HEK293 (cell line): ENCODE results near the gene NOX3.

Source experiments
- CTCF ChIA-PET: fragments of 350-600 bp; formaldehyde crosslinking; extraction: SDS; loops from one replicate; lab custom pipeline; 2021; ENCODE audit warnings: antibody characterized with exemption; lab: Yijun Ruan, JAX
- POLR2A ChIA-PET: fragments of 300-600 bp; formaldehyde crosslinking; extraction: SDS; loops from one replicate; lab custom pipeline; 2020; ENCODE audit warnings: antibody characterized with exemption, inconsistent platforms; lab: Yijun Ruan, JAX
- H3K27ac ChIP-seq: fragments of 200-500 bp; sonication (Bioruptor generic); 2 replicates; pipeline ENCODE4 v1.5.1; 2014; ENCODE audit warnings: low read depth, low read length, control low read depth, inconsistent platforms; ENCODE audit errors: extremely low read depth
- H3K36me3 ChIP-seq, 2 experiments: fragments of 200-500 bp in 1 of 2; sonication (Bioruptor generic) in 1 of 2; 1 replicate in 1 of 2; 2 replicates in 1 of 2; pipeline ENCODE4 v1.5.1; 2014 to 2017; ENCODE audit warnings: inconsistent platforms in 2 of 2, low read length in 2 of 2; ENCODE audit not compliant: control insufficient read depth in 2 of 2, insufficient read depth in 1 of 2
- H3K4me1 ChIP-seq: fragments of 200-500 bp; sonication (Bioruptor generic); 2 replicates; pipeline ENCODE4 v1.5.1; 2014; ENCODE audit warnings: mild to moderate bottlenecking, low read length, inconsistent platforms; ENCODE audit not compliant: control insufficient read depth, insufficient read depth
- H3K4me3 ChIP-seq: 2 replicates; pipeline ENCODE4 v1.5.1; 2011; ENCODE audit warnings: low read depth, mild to moderate bottlenecking, control low read depth, low read length, moderate library complexity
- H3K9me3 ChIP-seq: fragments of 200-500 bp; sonication (Bioruptor generic); 2 replicates; pipeline ENCODE4 v1.5.1; 2014; ENCODE audit warnings: low read depth, low read length, inconsistent platforms; ENCODE audit not compliant: control insufficient read depth, insufficient read depth
- HOXC10 ChIP-seq: sonication (generic); formaldehyde crosslinking; IDR thresholded peaks from 2 replicates; pipeline ENCODE4 v1.8.1; 2023; ENCODE audit warnings: mild to moderate bottlenecking, missing genetic modification reagents
- OSR2 ChIP-seq: fragments of 450-650 bp; formaldehyde crosslinking; IDR thresholded peaks from 2 replicates; pipeline ENCODE4 v1.5.1; 2016; ENCODE audit warnings: missing biosample characterization, missing genetic modification characterization
- TRIM28 ChIP-seq: IDR thresholded peaks from 2 replicates; pipeline ENCODE4 v1.6.1; 2011; ENCODE audit warnings: low read length, control low read depth, borderline replicate concordance
- YY1 ChIP-seq: fragments of 450-650 bp; formaldehyde crosslinking; IDR thresholded peaks from 2 replicates; pipeline ENCODE4 v1.5.1; 2018; ENCODE audit warnings: missing biosample characterization, missing genetic modification characterization
- ZBTB48 ChIP-seq: fragments of 450-650 bp; formaldehyde crosslinking; IDR thresholded peaks from 2 replicates; pipeline ENCODE4 v1.5.1; 2016; ENCODE audit warnings: missing biosample characterization, missing genetic modification characterization
- ZNF138 ChIP-seq: fragments of 450-650 bp; formaldehyde crosslinking; IDR thresholded peaks from 2 replicates; pipeline ENCODE4 v1.5.1; 2016; ENCODE audit warnings: missing biosample characterization, missing genetic modification characterization, borderline replicate concordance
- ZNF174 ChIP-seq: fragments of 450-650 bp; formaldehyde crosslinking; IDR thresholded peaks from 2 replicates; pipeline ENCODE4 v1.5.0; 2017; ENCODE audit warnings: missing biosample characterization, mild to moderate bottlenecking, missing genetic modification characterization
- ZNF184 ChIP-seq: fragments of 450-650 bp; IDR thresholded peaks from 2 replicates; pipeline ENCODE4 v1.5.1; 2018; ENCODE audit warnings: missing biosample characterization, mild to moderate bottlenecking, missing genetic modification characterization
- ZNF2 ChIP-seq: fragments of 450-650 bp; formaldehyde crosslinking; IDR thresholded peaks from 2 replicates; pipeline ENCODE4 v1.5.1; 2016; ENCODE audit warnings: missing biosample characterization, missing genetic modification characterization
- ZNF266 ChIP-seq: fragments of 450-650 bp; formaldehyde crosslinking; IDR thresholded peaks from 2 replicates; pipeline ENCODE4 v1.5.1; 2016; ENCODE audit warnings: missing biosample characterization, missing genetic modification characterization, low read depth
- ZNF302 ChIP-seq: fragments of 450-650 bp; formaldehyde crosslinking; IDR thresholded peaks from 2 replicates; pipeline ENCODE4 v1.5.1; 2016; ENCODE audit warnings: missing biosample characterization, missing genetic modification characterization, low read depth
- ZNF335 ChIP-seq: fragments of 450-650 bp; formaldehyde crosslinking; conservative IDR thresholded peaks from 2 replicates; pipeline ENCODE4 v1.5.1; 2016; ENCODE audit warnings: missing biosample characterization, missing genetic modification characterization
- ZNF404 ChIP-seq: fragments of 450-650 bp; formaldehyde crosslinking; IDR thresholded peaks from 2 replicates; pipeline ENCODE4 v1.5.1; 2017; ENCODE audit warnings: missing biosample characterization, missing genetic modification characterization
- ZNF501 ChIP-seq: fragments of 450-650 bp; formaldehyde crosslinking; IDR thresholded peaks from 2 replicates; pipeline ENCODE4 v1.5.1; 2016; ENCODE audit warnings: missing biosample characterization, missing genetic modification characterization
- ZNF530 ChIP-seq: fragments of 450-650 bp; formaldehyde crosslinking; IDR thresholded peaks from 2 replicates; pipeline ENCODE4 v1.5.1; 2016; ENCODE audit warnings: low read depth, missing biosample characterization, missing genetic modification characterization
- ZNF555 ChIP-seq: fragments of 450-650 bp; formaldehyde crosslinking; conservative IDR thresholded peaks from 2 replicates; pipeline ENCODE4 v1.5.1; 2017; ENCODE audit warnings: missing biosample characterization, mild to moderate bottlenecking, missing genetic modification characterization, inconsistent platforms
- ZNF560 ChIP-seq: fragments of 450-650 bp; formaldehyde crosslinking; IDR thresholded peaks from 2 replicates; pipeline ENCODE4 v1.5.1; 2017; ENCODE audit warnings: missing biosample characterization, missing genetic modification characterization, borderline replicate concordance
- ZNF610 ChIP-seq: fragments of 450-650 bp; formaldehyde crosslinking; IDR thresholded peaks from 2 replicates; pipeline ENCODE4 v1.5.1; 2016; ENCODE audit warnings: missing biosample characterization, missing genetic modification characterization, borderline replicate concordance
- TF ChIP-seq, protein P1 (sequence below): fragments of 450-650 bp; formaldehyde crosslinking; IDR thresholded peaks from 2 replicates; pipeline ENCODE4 v1.5.1; 2016; ENCODE audit warnings: missing biosample characterization, missing genetic modification characterization
- TF ChIP-seq, protein P2 (sequence below): IDR thresholded peaks from 2 replicates; pipeline ENCODE4 v1.6.1; 2011; ENCODE audit warnings: mild to moderate bottlenecking, low read depth, low read length, borderline replicate concordance
- TF ChIP-seq, protein P3 (sequence below): fragments of 450-650 bp; formaldehyde crosslinking; IDR thresholded peaks from 2 replicates; pipeline ENCODE4 v1.5.1; 2017; ENCODE audit warnings: missing biosample characterization, missing genetic modification characterization
- TF ChIP-seq, protein P4 (sequence below): fragments of 450-650 bp; formaldehyde crosslinking; IDR thresholded peaks from 2 replicates; pipeline ENCODE4 v1.5.1; 2016; ENCODE audit warnings: missing biosample characterization, missing genetic modification characterization

NOX3 gene

DNA sequence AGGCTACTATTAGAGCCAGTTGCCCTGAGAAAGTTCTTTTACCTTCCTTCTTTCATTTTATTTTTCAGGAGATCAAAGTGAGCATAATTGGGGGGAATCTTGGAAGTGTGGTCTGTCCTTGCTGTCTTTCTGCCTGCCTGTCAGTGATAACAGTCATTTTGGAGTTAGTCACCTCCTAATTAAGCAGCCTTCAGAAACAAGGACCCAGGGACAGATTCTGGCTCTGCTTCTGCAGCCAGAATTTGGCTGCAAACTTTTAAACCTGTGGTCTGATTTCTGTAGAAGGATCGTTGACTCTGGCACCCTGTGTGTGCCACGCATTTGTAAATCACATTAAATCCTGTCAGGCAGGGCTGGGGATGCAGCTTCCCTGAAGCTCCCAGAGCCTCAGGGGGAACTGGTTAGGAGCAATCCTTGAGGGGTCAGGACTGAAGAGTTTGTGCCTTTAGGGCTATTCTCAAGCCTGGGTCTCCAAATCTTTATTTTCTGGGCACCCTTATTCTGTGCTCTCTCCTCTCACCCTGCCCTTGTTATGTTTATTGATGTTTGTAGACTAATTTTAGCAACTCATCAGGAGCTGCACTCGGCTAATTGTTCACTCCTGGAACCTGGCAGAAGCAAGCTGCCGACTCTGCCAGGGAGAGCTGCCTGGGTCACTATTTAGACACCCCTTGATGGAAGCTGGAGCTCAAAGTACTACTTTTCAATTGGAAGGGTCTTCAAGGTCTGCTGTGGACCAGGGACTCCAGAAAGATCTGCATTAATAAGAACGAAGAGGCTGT lies 6.8 kb downstream of the NOX3 start:
- peaks cover 5% of the 10 kb centered on the region for H3K4me1 ChIP-seq
- no peaks in the 10 kb centered on the region for H3K36me3 ChIP-seq
- TF ChIP-seq ZNF335 (peak; percentile 82), OSR2 (tag by site-specific recombination) (no peak), ZNF266 (no peak), ZNF174 (tag by site-specific recombination) (no peak), TRIM28 (peak; percentile 12; the same call in 1 of the 2 replicates), ZNF501 (tag by site-specific recombination) (no peak), ZNF530 (tag by site-specific recombination) (no peak)
- H3K9me3 ChIP-seq = no peaks in the 10 kb centered on the region
- CTCF ChIA-PET = no interaction called here
- H3K4me3 ChIP-seq = no peak overlapping the region
- no peak overlapping the region for H3K27ac ChIP-seq
- POLR2A ChIA-PET = interaction anchor here (0.7 kb wide), 1 partner anchor 46 kb away, joined by 4 read pairs; no protein-coding TSS in a partner anchor

DNA sequence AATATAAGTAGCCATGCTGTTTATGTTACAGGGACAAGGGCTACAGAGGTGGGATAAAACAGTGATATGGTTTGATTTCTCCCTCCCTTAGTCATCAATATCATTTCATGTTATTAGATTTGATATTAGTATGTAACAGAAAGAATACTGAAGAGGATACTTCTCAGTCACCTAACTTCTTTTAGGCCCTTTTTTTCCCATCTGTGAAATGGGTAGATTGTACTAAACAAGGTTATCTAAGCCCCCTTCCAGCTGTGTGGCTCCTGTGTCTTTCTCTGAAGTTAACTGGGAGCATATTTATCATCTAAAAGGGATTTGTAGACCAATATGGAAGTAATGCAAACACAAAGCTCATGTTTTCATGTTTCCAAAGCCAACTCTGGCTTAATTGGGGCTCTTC lies 7.7 kb downstream of the NOX3 start:
- Histone ChIP-seq H3K4me1 (peaks cover 5% of the 10 kb centered on the region), H3K9me3 (no peaks in the 10 kb centered on the region), H3K4me3 (no peak overlapping the region), H3K36me3 (no peaks in the 10 kb centered on the region)
- POLR2A ChIA-PET = interaction anchor here (0.7 kb wide), 1 partner anchor 46 kb away, joined by 4 read pairs; no protein-coding TSS in a partner anchor
- TF ChIP-seq ZNF555 (no peak), ZNF404 (tag by site-specific recombination) (no peak), ZNF138 (no peak), ZNF302 (tag by site-specific recombination) (no peak), YY1 (tag by site-specific recombination) (no peak), ZBTB48 (tag by site-specific recombination) (no peak), ZNF560 (tag by site-specific recombination) (no peak), ZNF2 (no peak), HOXC10 (no peak), ZNF610 (tag by site-specific recombination) (no peak), ZNF184 (tag by site-specific recombination) (no peak)
- TF ChIP-seq, protein P1, sequence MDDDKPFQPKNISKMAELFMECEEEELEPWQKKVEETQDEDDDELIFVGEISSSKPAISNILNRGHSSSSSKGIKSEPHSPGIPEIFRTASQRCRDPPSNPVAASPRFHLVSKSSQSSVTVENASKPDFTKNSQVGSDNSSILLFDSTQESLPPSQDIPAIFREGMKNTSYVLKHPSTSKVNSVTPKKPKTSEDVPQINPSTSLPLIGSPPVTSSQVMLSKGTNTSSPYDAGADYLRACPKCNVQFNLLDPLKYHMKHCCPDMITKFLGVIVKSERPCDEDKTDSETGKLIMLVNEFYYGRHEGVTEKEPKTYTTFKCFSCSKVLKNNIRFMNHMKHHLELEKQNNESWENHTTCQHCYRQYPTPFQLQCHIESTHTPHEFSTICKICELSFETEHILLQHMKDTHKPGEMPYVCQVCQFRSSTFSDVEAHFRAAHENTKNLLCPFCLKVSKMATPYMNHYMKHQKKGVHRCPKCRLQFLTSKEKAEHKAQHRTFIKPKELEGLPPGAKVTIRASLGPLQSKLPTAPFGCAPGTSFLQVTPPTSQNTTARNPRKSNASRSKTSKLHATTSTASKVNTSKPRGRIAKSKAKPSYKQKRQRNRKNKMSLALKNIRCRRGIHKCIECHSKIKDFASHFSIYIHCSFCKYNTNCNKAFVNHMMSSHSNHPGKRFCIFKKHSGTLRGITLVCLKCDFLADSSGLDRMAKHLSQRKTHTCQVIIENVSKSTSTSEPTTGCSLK (tag by site-specific recombination) = no peak
- TF ChIP-seq, protein P2, sequence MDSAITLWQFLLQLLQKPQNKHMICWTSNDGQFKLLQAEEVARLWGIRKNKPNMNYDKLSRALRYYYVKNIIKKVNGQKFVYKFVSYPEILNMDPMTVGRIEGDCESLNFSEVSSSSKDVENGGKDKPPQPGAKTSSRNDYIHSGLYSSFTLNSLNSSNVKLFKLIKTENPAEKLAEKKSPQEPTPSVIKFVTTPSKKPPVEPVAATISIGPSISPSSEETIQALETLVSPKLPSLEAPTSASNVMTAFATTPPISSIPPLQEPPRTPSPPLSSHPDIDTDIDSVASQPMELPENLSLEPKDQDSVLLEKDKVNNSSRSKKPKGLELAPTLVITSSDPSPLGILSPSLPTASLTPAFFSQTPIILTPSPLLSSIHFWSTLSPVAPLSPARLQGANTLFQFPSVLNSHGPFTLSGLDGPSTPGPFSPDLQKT = no peak
- TF ChIP-seq, protein P3, sequence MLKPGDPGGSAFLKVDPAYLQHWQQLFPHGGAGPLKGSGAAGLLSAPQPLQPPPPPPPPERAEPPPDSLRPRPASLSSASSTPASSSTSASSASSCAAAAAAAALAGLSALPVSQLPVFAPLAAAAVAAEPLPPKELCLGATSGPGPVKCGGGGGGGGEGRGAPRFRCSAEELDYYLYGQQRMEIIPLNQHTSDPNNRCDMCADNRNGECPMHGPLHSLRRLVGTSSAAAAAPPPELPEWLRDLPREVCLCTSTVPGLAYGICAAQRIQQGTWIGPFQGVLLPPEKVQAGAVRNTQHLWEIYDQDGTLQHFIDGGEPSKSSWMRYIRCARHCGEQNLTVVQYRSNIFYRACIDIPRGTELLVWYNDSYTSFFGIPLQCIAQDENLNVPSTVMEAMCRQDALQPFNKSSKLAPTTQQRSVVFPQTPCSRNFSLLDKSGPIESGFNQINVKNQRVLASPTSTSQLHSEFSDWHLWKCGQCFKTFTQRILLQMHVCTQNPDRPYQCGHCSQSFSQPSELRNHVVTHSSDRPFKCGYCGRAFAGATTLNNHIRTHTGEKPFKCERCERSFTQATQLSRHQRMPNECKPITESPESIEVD (tag by site-specific recombination) = no peak
- TF ChIP-seq, protein P4, sequence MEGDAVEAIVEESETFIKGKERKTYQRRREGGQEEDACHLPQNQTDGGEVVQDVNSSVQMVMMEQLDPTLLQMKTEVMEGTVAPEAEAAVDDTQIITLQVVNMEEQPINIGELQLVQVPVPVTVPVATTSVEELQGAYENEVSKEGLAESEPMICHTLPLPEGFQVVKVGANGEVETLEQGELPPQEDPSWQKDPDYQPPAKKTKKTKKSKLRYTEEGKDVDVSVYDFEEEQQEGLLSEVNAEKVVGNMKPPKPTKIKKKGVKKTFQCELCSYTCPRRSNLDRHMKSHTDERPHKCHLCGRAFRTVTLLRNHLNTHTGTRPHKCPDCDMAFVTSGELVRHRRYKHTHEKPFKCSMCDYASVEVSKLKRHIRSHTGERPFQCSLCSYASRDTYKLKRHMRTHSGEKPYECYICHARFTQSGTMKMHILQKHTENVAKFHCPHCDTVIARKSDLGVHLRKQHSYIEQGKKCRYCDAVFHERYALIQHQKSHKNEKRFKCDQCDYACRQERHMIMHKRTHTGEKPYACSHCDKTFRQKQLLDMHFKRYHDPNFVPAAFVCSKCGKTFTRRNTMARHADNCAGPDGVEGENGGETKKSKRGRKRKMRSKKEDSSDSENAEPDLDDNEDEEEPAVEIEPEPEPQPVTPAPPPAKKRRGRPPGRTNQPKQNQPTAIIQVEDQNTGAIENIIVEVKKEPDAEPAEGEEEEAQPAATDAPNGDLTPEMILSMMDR (tag by site-specific recombination) = no peak
- TF ChIP-seq, all 188 proteins: peak for 0
- H3K27ac ChIP-seq = no peak overlapping the region
- CTCF ChIA-PET = no interaction called here
